SU-DHL-6 (cell line): ENCODE results near the gene REXO1.

Experiments
- H2AFZ ChIP-seq: fragments of 200-600 bp; sonication (generic); 2 replicates; pipeline ENCODE4 v1.6.1; 2014; ENCODE audit warnings: low read depth, mild to moderate bottlenecking, moderate library complexity, mixed read lengths, antibody characterized with exemption, low read length; ENCODE audit not compliant: severe bottlenecking
- H3F3A ChIP-seq: fragments of 200-600 bp; shearing (Covaris generic); 2 replicates; pipeline ENCODE4 v1.6.0; 2016; ENCODE audit warnings: antibody characterized with exemption, mild to moderate bottlenecking; ENCODE audit not compliant: insufficient read depth
- H3K27ac ChIP-seq: fragments of 200-600 bp; sonication (generic); 2 replicates; pipeline ENCODE4 v1.5.1; 2016; ENCODE audit warnings: low read depth, mild to moderate bottlenecking, low read length, moderate library complexity, mixed read lengths
- H3K27me3 ChIP-seq: fragments of 200-600 bp; sonication (generic), shearing (Covaris generic); 2 replicates; pipeline ENCODE4 v1.6.0; 2014; ENCODE audit warnings: mild to moderate bottlenecking, low read length
- H3K36me3 ChIP-seq: fragments of 200-600 bp; sonication (generic); 2 replicates; pipeline ENCODE4 v1.6.1; 2014; ENCODE audit warnings: mild to moderate bottlenecking, low read length, mixed read lengths
- H3K4me2 ChIP-seq: fragments of 300-600, 200-600 bp; shearing (Covaris generic), sonication (generic); 2 replicates; pipeline ENCODE4 v1.6.0; 2014; ENCODE audit warnings: low read length, low read depth, mild to moderate bottlenecking; ENCODE audit not compliant: poor library complexity, severe bottlenecking
- H3K4me3 ChIP-seq: fragments of 200-600 bp; sonication (generic); 2 replicates; pipeline ENCODE4 v1.5.1; 2014; ENCODE audit warnings: antibody characterized with exemption, low read length, mild to moderate bottlenecking, mixed read lengths; ENCODE audit not compliant: insufficient read depth, poor library complexity, severe bottlenecking
- H3K79me2 ChIP-seq: fragments of 200-600 bp; sonication (generic); 2 replicates; pipeline ENCODE4 v1.6.1; 2014; ENCODE audit warnings: mild to moderate bottlenecking, low read length, moderate library complexity; ENCODE audit not compliant: insufficient read depth
- H3K9ac ChIP-seq: fragments of 200-600 bp; sonication (generic); 2 replicates; pipeline ENCODE4 v1.7.0; 2014; ENCODE audit warnings: mild to moderate bottlenecking, low read length
- H3K9me2 ChIP-seq: fragments of 200-600 bp; sonication (generic); replicated peaks from 2 replicates; pipeline ENCODE4 v1.6.1; 2014; ENCODE audit warnings: low read length; ENCODE audit not compliant: insufficient read depth
- H3K9me3 ChIP-seq: fragments of 200-600 bp; sonication (generic); 2 replicates; pipeline ENCODE4 v1.6.1; 2014; ENCODE audit warnings: low read length, mixed read lengths; ENCODE audit not compliant: insufficient read depth
- H4K20me1 ChIP-seq: fragments of 200-600 bp; sonication (generic); 2 replicates; pipeline ENCODE4 v1.6.1; 2014; ENCODE audit warnings: low read depth, mild to moderate bottlenecking, antibody characterized with exemption, low read length, moderate library complexity, mixed read lengths
- EZH2phosphoT487 ChIP-seq: fragments of 200-600 bp; sonication (generic), shearing (Covaris generic); conservative IDR thresholded peaks from 2 replicates; pipeline ENCODE4 v1.6.1; 2018; ENCODE audit warnings: mild to moderate bottlenecking, antibody characterized with exemption, low read length, moderate library complexity, mixed read lengths
- TF ChIP-seq, protein P1 (sequence below): fragments of 200-600 bp; sonication (generic); IDR thresholded peaks from one replicate; pipeline ENCODE4 v1.5.1; 2017; ENCODE audit warnings: antibody characterized with exemption, mild to moderate bottlenecking, low read length, moderate library complexity; ENCODE audit not compliant: insufficient read depth, poor library complexity, severe bottlenecking

REXO1 gene

DNA sequence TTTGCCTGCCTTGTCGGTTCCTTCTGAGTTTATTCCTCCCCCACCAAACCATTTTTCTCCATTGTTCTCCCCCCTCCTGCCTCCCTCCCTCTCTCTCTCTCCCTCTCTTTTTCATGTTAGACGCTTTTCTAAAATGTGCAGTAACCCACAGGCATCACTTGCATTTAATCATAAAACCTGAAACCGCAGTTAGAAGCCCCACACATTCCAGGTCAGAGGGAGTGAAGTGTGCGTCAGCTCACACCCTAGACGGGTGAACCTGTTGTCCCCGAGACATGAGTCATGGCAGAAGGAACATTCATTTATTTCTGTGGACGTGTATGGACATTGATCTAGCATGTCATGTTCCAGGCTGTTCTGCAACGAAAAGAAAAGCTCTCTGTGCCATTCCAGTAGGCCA, 75.1 kb downstream of the REXO1 start:
- Histone ChIP-seq H3K4me2 (no peak overlapping the region), H3K36me3 (no peaks in the 10 kb centered on the region), H3K27me3 (peaks cover 3% of the 10 kb centered on the region; the same call in 1 of the 2 replicates)

DNA sequence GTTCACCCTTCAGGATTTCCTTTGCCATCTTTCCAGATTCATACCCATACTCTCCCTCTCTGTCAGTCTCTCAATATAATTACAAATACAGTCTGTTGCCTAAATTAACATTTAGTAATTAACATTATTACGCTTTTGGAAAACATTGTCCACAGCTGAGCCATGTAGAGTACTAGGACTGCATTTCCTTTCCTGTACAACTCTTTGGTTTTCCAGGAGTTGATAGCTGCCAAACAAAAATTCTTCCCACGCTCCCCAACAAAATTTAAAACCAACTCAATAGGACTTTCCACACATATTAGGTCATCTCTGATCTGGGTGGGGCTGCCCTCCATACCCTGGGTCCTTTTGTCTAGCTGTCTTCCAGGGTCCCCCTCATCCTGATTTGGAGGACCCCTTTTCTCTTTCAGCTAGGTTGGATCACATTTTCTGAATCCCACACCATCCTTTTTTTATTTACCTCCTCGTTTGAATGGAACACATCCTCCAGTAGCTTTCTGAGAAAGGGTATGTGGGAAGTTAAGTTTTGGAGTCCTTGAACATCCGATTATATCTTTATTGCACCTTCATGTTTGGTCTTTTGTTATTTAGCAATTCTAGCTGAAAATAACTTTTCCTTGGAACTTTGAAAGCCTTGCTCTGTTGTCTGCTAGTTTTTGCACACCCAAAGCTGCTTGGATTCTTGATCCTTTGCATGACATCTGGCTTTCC, 77.3 kb downstream of the REXO1 start:
- Histone ChIP-seq H3K4me2 (no peak overlapping the region), H3K27me3 (peaks cover 3% of the 10 kb centered on the region; the same call in 1 of the 2 replicates), H3K9me2 (no peaks in the 10 kb centered on the region), H2AFZ (no peak overlapping the region), H3F3A (no peaks in the 10 kb centered on the region), H3K9ac (no peak overlapping the region), H3K9me3 (no peaks in the 10 kb centered on the region; the same call in 1 of the 2 replicates), H3K27ac (no peak overlapping the region), H4K20me1 (no peaks in the 10 kb centered on the region), H3K36me3 (no peaks in the 10 kb centered on the region), H3K79me2 (no peaks in the 10 kb centered on the region), H3K4me3 (no peak overlapping the region)
- TF ChIP-seq EZH2phosphoT487: no peak
- TF ChIP-seq, protein P1, sequence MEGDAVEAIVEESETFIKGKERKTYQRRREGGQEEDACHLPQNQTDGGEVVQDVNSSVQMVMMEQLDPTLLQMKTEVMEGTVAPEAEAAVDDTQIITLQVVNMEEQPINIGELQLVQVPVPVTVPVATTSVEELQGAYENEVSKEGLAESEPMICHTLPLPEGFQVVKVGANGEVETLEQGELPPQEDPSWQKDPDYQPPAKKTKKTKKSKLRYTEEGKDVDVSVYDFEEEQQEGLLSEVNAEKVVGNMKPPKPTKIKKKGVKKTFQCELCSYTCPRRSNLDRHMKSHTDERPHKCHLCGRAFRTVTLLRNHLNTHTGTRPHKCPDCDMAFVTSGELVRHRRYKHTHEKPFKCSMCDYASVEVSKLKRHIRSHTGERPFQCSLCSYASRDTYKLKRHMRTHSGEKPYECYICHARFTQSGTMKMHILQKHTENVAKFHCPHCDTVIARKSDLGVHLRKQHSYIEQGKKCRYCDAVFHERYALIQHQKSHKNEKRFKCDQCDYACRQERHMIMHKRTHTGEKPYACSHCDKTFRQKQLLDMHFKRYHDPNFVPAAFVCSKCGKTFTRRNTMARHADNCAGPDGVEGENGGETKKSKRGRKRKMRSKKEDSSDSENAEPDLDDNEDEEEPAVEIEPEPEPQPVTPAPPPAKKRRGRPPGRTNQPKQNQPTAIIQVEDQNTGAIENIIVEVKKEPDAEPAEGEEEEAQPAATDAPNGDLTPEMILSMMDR: no peak

More for the DNA sequence above, 75.1 kb downstream of the REXO1 start:
- H3K9ac ChIP-seq: no peak overlapping the region
- H3K9me3 ChIP-seq: no peaks in the 10 kb centered on the region; the same call in 1 of the 2 replicates
- H3K4me3 ChIP-seq: no peak overlapping the region
- H3K27ac ChIP-seq: no peak overlapping the region
- no peaks in the 10 kb centered on the region for H3K79me2 ChIP-seq
- no peaks in the 10 kb centered on the region for H4K20me1 ChIP-seq
- no peaks in the 10 kb centered on the region for H3F3A ChIP-seq
- no peak for TF ChIP-seq EZH2phosphoT487
- TF ChIP-seq, protein P1: no peak
- no peak overlapping the region for H2AFZ ChIP-seq
- H3K9me2 ChIP-seq: no peaks in the 10 kb centered on the region

DNA sequence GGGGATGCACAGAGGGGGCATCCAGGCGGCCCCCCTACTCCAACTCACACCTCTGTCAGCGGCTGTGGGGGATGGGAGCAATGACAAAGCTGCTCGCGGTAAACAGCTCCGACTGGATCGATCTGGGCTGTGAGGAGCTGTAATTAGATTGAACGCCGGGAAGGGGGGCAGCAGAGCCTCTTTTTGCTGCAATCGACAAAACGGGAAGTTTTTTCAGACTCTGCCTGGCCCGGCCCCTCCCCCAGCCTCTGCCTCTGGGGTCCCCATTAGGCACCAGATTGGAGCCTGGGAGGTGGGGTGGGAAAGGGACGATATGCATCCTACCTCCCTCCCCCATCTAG, 78.7 kb downstream of the REXO1 start:
- Histone ChIP-seq H3K9ac (no peak overlapping the region), H3K4me3 (no peak overlapping the region), H2AFZ (no peak overlapping the region), H4K20me1 (no peaks in the 10 kb centered on the region), H3K9me3 (no peaks in the 10 kb centered on the region; the same call in 1 of the 2 replicates), H3K27ac (no peak overlapping the region), H3K36me3 (no peaks in the 10 kb centered on the region), H3K79me2 (no peaks in the 10 kb centered on the region), H3K4me2 (no peak overlapping the region), H3K27me3 (peaks cover 3% of the 10 kb centered on the region; the same call in 1 of the 2 replicates), H3K9me2 (no peaks in the 10 kb centered on the region), H3F3A (no peaks in the 10 kb centered on the region)
- no peak for TF ChIP-seq EZH2phosphoT487
- TF ChIP-seq, protein P1: no peak
